DND-41 (cell line): ENCODE data around the gene SAMD4A.
A peak's percentile ranks its signal among the peaks of the same experiment; 100 is the strongest.

Experiments
- ATAC-seq: fragments of 200-7000 bp; cut with Tn5 transposase; 3 replicates; pipeline ENCODE4 v1.9.1; 2021; ENCODE audit warnings: low read depth; ENCODE audit not compliant: insufficient read depth
- DNase-seq: peaks from one replicate; pipeline ENCODE4 v3.0.0-alpha.2; 2020
- H2AFZ ChIP-seq: 2 replicates; pipeline ENCODE4 v1.6.0; 2012; ENCODE audit warnings: low read depth, low read length
- H3K27ac ChIP-seq: 2 replicates; pipeline ENCODE4 v1.5.1; 2012; ENCODE audit warnings: low read length, inconsistent platforms
- H3K27me3 ChIP-seq: fragments of 200-600 bp; sonication (generic); 2 replicates; pipeline ENCODE4 v1.6.0; 2012; ENCODE audit warnings: low read length, mild to moderate bottlenecking, inconsistent platforms; ENCODE audit not compliant: insufficient read depth, poor library complexity
- H3K36me3 ChIP-seq: 2 replicates; pipeline ENCODE4 v1.5.1; 2012; ENCODE audit warnings: low read length, inconsistent platforms; ENCODE audit not compliant: insufficient read depth
- H3K4me1 ChIP-seq: 2 replicates; pipeline ENCODE4 v1.5.1; 2012; ENCODE audit warnings: mild to moderate bottlenecking, low read length; ENCODE audit not compliant: insufficient read depth
- H3K4me2 ChIP-seq: 2 replicates; pipeline ENCODE4 v1.6.0; 2012; ENCODE audit warnings: mild to moderate bottlenecking, moderate library complexity, low read length, inconsistent platforms; ENCODE audit not compliant: insufficient read depth
- H3K4me3 ChIP-seq, 2 experiments: fragments of 200-600 bp in 1 of 2; shearing (Covaris generic) in 1 of 2; 2 replicates each; pipeline ENCODE4 v1.5.1; 2012 to 2016; ENCODE audit warnings: inconsistent platforms in 2 of 2, low read length in 2 of 2, mild to moderate bottlenecking in 2 of 2, low read depth in 1 of 2, moderate library complexity in 1 of 2
- H3K79me2 ChIP-seq: 2 replicates; pipeline ENCODE4 v1.6.0; 2012; ENCODE audit warnings: low read length, inconsistent platforms; ENCODE audit not compliant: insufficient read depth
- H3K9ac ChIP-seq: 2 replicates; pipeline ENCODE4 v1.6.0; 2012; ENCODE audit warnings: low read depth, mild to moderate bottlenecking, inconsistent platforms, low read length, moderate library complexity
- H3K9me3 ChIP-seq: 2 replicates; pipeline ENCODE4 v1.5.1; 2012; ENCODE audit warnings: low read length, moderate library complexity, mild to moderate bottlenecking, inconsistent platforms; ENCODE audit not compliant: insufficient read depth, severe bottlenecking
- H4K20me1 ChIP-seq: 2 replicates; pipeline ENCODE4 v1.6.0; 2012; ENCODE audit warnings: low read length; ENCODE audit not compliant: insufficient read depth
- CTCF ChIP-seq: IDR thresholded peaks from 2 replicates; pipeline ENCODE4 v1.5.1; 2012; ENCODE audit warnings: borderline replicate concordance, low read length, moderate library complexity, mild to moderate bottlenecking; ENCODE audit not compliant: poor library complexity, severe bottlenecking; ENCODE audit errors: extremely low read depth
- EZH2 ChIP-seq: IDR thresholded peaks from 3 replicates; pipeline ENCODE4 v1.6.1; 2012; ENCODE audit warnings: borderline replicate concordance, low read depth, mild to moderate bottlenecking, moderate library complexity, low read length, inconsistent platforms; ENCODE audit not compliant: severe bottlenecking

The SAMD4A gene

GRCh38 chr14:54791001-54791400 is 224.1 kb downstream of the SAMD4A start:
- no peaks in the 10 kb centered on the region for H3K36me3 ChIP-seq
- ATAC-seq, result no peak
- no peak for DNase-seq

GRCh38 chr14:54792288-54792687 is 225.4 kb downstream of the SAMD4A start:
- H3K27ac ChIP-seq, result no peak overlapping the region
- H3K36me3 ChIP-seq, result no peaks in the 10 kb centered on the region
- H3K9ac ChIP-seq, result no peak overlapping the region
- no peak overlapping the region for H3K4me2 ChIP-seq
- TF ChIP-seq EZH2 (no peak), CTCF (no peak)
- no peak for ATAC-seq
- peaks cover 2% of the 10 kb centered on the region for H3K9me3 ChIP-seq
- no peak for DNase-seq
- H3K79me2 ChIP-seq, result no peaks in the 10 kb centered on the region
- no peaks in the 10 kb centered on the region for H4K20me1 ChIP-seq
- no peak overlapping the region for H3K4me3 ChIP-seq
- no peaks in the 10 kb centered on the region for H3K4me1 ChIP-seq
- no peak overlapping the region for H2AFZ ChIP-seq
- peaks cover 4% of the 10 kb centered on the region for H3K27me3 ChIP-seq

More at GRCh38 chr14:54791001-54791400, 224.1 kb downstream of the SAMD4A start:
- no peak overlapping the region for H3K4me3 ChIP-seq
- H3K27ac ChIP-seq, result no peak overlapping the region
- no peak overlapping the region for H2AFZ ChIP-seq
- no peak overlapping the region for H3K4me2 ChIP-seq
- H4K20me1 ChIP-seq, result no peaks in the 10 kb centered on the region
- H3K4me1 ChIP-seq, result no peaks in the 10 kb centered on the region
- H3K27me3 ChIP-seq, result peaks cover 4% of the 10 kb centered on the region
- H3K79me2 ChIP-seq, result no peaks in the 10 kb centered on the region
- H3K9ac ChIP-seq, result no peak overlapping the region
- H3K9me3 ChIP-seq, result peaks cover 2% of the 10 kb centered on the region
- TF ChIP-seq CTCF (no peak), EZH2 (no peak)

GRCh38 chr14:54794159-54794558 is 227.2 kb downstream of the SAMD4A start:
- no peak for DNase-seq
- H3K9ac ChIP-seq, result no peak overlapping the region
- TF ChIP-seq EZH2 (no peak), CTCF (no peak)

GRCh38 chr14:54794796-54795195 is 227.9 kb downstream of the SAMD4A start:
- no peak overlapping the region for H3K27ac ChIP-seq
- TF ChIP-seq EZH2, result no peak
- no peak for TF ChIP-seq CTCF
- H3K27me3 ChIP-seq, result peaks cover 4% of the 10 kb centered on the region
- no peaks in the 10 kb centered on the region for H3K36me3 ChIP-seq
- no peaks in the 10 kb centered on the region for H3K79me2 ChIP-seq
- no peaks in the 10 kb centered on the region for H3K4me1 ChIP-seq
- H2AFZ ChIP-seq, result no peak overlapping the region
- DNase-seq (no peak), ATAC-seq (no peak)
- H3K4me2 ChIP-seq, result no peak overlapping the region
- no peak overlapping the region for H3K4me3 ChIP-seq
- H4K20me1 ChIP-seq, result no peaks in the 10 kb centered on the region
- peaks cover 2% of the 10 kb centered on the region for H3K9me3 ChIP-seq
- H3K9ac ChIP-seq, result no peak overlapping the region

More at GRCh38 chr14:54794159-54794558, 227.2 kb downstream of the SAMD4A start:
- Histone ChIP-seq H3K36me3 (no peaks in the 10 kb centered on the region), H3K9me3 (peaks cover 2% of the 10 kb centered on the region), H3K27ac (no peak overlapping the region), H3K4me1 (no peaks in the 10 kb centered on the region), H3K4me2 (no peak overlapping the region), H4K20me1 (no peaks in the 10 kb centered on the region), H3K27me3 (peaks cover 4% of the 10 kb centered on the region), H2AFZ (no peak overlapping the region), H3K79me2 (no peaks in the 10 kb centered on the region), H3K4me3 (no peak overlapping the region)
- peak; percentile 56; the same call in 2 of the 3 replicates for ATAC-seq
